HepG2 (cell line): ENCODE measurements around the gene CDNF. TPM values are rescaled to one million over a fixed set of nuclear protein-coding genes. Genes with fewer than 3 reads are reported as not detected.

ENCODE experiments used
- ATF2 ChIP-seq: sonication (generic); formaldehyde crosslinking; IDR thresholded peaks from 2 replicates; pipeline ENCODE4 v1.4.0; 2020; ENCODE audit warnings: missing genetic modification reagents
- CHD4 ChIP-seq: fragments of 200-600 bp; sonication (generic); IDR thresholded peaks from 2 replicates; pipeline ENCODE4 v1.7.0; 2017; ENCODE audit warnings: mild to moderate bottlenecking, low read length, borderline replicate concordance
- GPN1 ChIP-seq: sonication (generic); formaldehyde crosslinking; IDR thresholded peaks from 2 replicates; pipeline ENCODE4 v1.5.1; 2020; ENCODE audit warnings: missing genetic modification reagents, borderline replicate concordance
- GZF1 ChIP-seq: sonication (generic); formaldehyde crosslinking; IDR thresholded peaks from 2 replicates; pipeline ENCODE4 v1.5.1; 2020; ENCODE audit warnings: mild to moderate bottlenecking, missing genetic modification reagents
- NONO ChIP-seq, 2 experiments: fragments of 450-650 bp in 1 of 2; sonication (generic) in 1 of 2; formaldehyde crosslinking in 1 of 2; IDR thresholded peaks in 1 of 2; conservative IDR thresholded peaks in 1 of 2; 2 replicates each; pipeline versions ENCODE4 v1.6.1 to v1.8.0; 2017 to 2022; ENCODE audit warnings: mild to moderate bottlenecking in 1 of 2, missing genetic modification reagents in 1 of 2, moderate library complexity in 1 of 2
- SIX1 ChIP-seq: sonication (generic); formaldehyde crosslinking; IDR thresholded peaks from 2 replicates; pipeline ENCODE4 v1.4.0; 2020; ENCODE audit warnings: missing genetic modification reagents, borderline replicate concordance
- THAP11 ChIP-seq: IDR thresholded peaks from 2 replicates; pipeline ENCODE4 v1.6.1; 2016; ENCODE audit warnings: missing biosample characterization, missing genetic modification reagents
- ZBTB10 ChIP-seq: sonication (generic); formaldehyde crosslinking; IDR thresholded peaks from 2 replicates; pipeline ENCODE4 v1.4.0; 2020; ENCODE audit warnings: missing genetic modification reagents, borderline replicate concordance
- ZFP36L2 ChIP-seq: sonication (generic); formaldehyde crosslinking; IDR thresholded peaks from 2 replicates; pipeline ENCODE4 v1.4.0; 2020; ENCODE audit warnings: missing genetic modification reagents
- ZFY ChIP-seq: sonication (generic); formaldehyde crosslinking; IDR thresholded peaks from 2 replicates; pipeline ENCODE4 v1.4.0; 2020; ENCODE audit warnings: missing genetic modification reagents
- ZNF205 ChIP-seq: IDR thresholded peaks from 2 replicates; pipeline ENCODE4 v1.6.1; 2018; ENCODE audit warnings: missing biosample characterization, missing genetic modification reagents
- ZNF589 ChIP-seq: sonication (generic); formaldehyde crosslinking; conservative IDR thresholded peaks from 2 replicates; pipeline ENCODE4 v1.8.0; 2022; ENCODE audit warnings: mild to moderate bottlenecking, moderate library complexity, missing genetic modification reagents
- ZNF598 ChIP-seq: sonication (generic); formaldehyde crosslinking; IDR thresholded peaks from 2 replicates; pipeline ENCODE4 v1.5.1; 2020; ENCODE audit warnings: mild to moderate bottlenecking, missing genetic modification reagents, borderline replicate concordance
- ZNF782 ChIP-seq: sonication (generic); formaldehyde crosslinking; IDR thresholded peaks from 2 replicates; pipeline ENCODE4 v1.4.0; 2020; ENCODE audit warnings: missing genetic modification reagents, mild to moderate bottlenecking, borderline replicate concordance
- ZNF790 ChIP-seq: sonication (generic); formaldehyde crosslinking; IDR thresholded peaks from 2 replicates; pipeline ENCODE4 v1.8.0; 2022; ENCODE audit warnings: missing genetic modification reagents, mild to moderate bottlenecking, borderline replicate concordance
- ZSCAN25 ChIP-seq: sonication (generic); formaldehyde crosslinking; IDR thresholded peaks from 2 replicates; pipeline ENCODE4 v1.8.0; 2022; ENCODE audit warnings: mild to moderate bottlenecking, missing genetic modification reagents
- polyA plus RNA-seq, 8 experiments: library from polyadenylated mRNA; depleted of rRNA in 3 of 8; stranded (reverse) in 7 of 8; unstranded in 1 of 8; fragments of >200 nt; fragmentation: Illumina TruSeq in 4 of 8; extraction: Trizol in 4 of 8; gene quantifications; 2 replicates each; pipeline versions ENCODE4 v1.2.1 to v1.2.3, GENCODE V29; 2011 to 2016; ENCODE audit warnings: low read depth in 4 of 8, missing spikeins in 1 of 8, mixed read lengths in 1 of 8; ENCODE audit not compliant: insufficient read depth in 1 of 8
- total RNA-seq, 5 experiments: library from RNA; depleted of rRNA; stranded (reverse); fragments of >200 nt; fragmentation: Illumina TruSeq; extraction: Trizol; gene quantifications; 2 replicates each; pipeline ENCODE4 v1.2.3, GENCODE V29; 2016; ENCODE audit warnings: low read depth in 1 of 5
- TF ChIP-seq, protein P1 (sequence below): sonication (generic); formaldehyde crosslinking; IDR thresholded peaks from 2 replicates; pipeline ENCODE4 v1.4.0; 2020; ENCODE audit warnings: missing genetic modification reagents
- TF ChIP-seq, protein P2 (sequence below): sonication (generic); formaldehyde crosslinking; IDR thresholded peaks from 2 replicates; pipeline ENCODE4 v1.4.0; 2020; ENCODE audit warnings: missing genetic modification reagents, mild to moderate bottlenecking, borderline replicate concordance
- TF ChIP-seq, protein P3 (sequence below): sonication (generic); formaldehyde crosslinking; conservative IDR thresholded peaks from 2 replicates; pipeline ENCODE4 v1.4.0; 2020; ENCODE audit warnings: missing genetic modification reagents

CDNF gene
- total and polyA plus RNA-seq, 2 of the 13 experiments (the other 11 are each of a cell fraction or from before 2014, with no cell fraction given) = 0.29 to 0.33 TPM

- TF ChIP-seq SIX1 (no peak), ZFP36L2 (CRISPR knock-in tag) (no peak), ZNF589 (0 out of 2 replicates have a peak, but pooled peaks have one; percentile 73), ATF2 (CRISPR knock-in tag) (0 out of 2 replicates have a peak, but pooled peaks have one; percentile 30), ZSCAN25 (CRISPR knock-in tag) (peak; percentile 58; the same call in 1 of the 2 replicates), ZBTB10 (CRISPR knock-in tag) (no peak), GZF1 (CRISPR knock-in tag) (no peak; the same call in 1 of the 2 replicates), ZNF782 (no peak; the same call in 1 of the 2 replicates), ZFY (peak; percentile 87), GPN1 (CRISPR knock-in tag) (no peak), CHD4 (no peak), THAP11 (CRISPR knock-in tag) (peak; percentile 88), NONO (IDR thresholded peaks at IDR 0.05) (no peak), NONO (CRISPR knock-in tag; conservative IDR thresholded peaks at IDR 0.05) (peak; percentile 27), ZNF598 (CRISPR knock-in tag) (peak; percentile 56; the same call in 1 of the 2 replicates), ZNF205 (CRISPR knock-in tag) (no peak), ZNF790 (CRISPR knock-in tag) (no peak)
- TF ChIP-seq, protein P1, sequence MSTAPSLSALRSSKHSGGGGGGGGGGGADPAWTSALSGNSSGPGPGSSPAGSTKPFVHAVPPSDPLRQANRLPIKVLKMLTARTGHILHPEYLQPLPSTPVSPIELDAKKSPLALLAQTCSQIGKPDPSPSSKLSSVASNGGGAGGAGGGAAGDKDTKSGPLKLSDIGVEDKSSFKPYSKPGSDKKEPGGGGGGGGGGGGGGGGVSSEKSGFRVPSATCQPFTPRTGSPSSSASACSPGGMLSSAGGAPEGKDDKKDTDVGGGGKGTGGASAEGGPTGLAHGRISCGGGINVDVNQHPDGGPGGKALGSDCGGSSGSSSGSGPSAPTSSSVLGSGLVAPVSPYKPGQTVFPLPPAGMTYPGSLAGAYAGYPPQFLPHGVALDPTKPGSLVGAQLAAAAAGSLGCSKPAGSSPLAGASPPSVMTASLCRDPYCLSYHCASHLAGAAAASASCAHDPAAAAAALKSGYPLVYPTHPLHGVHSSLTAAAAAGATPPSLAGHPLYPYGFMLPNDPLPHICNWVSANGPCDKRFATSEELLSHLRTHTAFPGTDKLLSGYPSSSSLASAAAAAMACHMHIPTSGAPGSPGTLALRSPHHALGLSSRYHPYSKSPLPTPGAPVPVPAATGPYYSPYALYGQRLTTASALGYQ (CRISPR knock-in tag) = peak; percentile 59; the same call in 1 of the 2 replicates
- TF ChIP-seq, protein P2, sequence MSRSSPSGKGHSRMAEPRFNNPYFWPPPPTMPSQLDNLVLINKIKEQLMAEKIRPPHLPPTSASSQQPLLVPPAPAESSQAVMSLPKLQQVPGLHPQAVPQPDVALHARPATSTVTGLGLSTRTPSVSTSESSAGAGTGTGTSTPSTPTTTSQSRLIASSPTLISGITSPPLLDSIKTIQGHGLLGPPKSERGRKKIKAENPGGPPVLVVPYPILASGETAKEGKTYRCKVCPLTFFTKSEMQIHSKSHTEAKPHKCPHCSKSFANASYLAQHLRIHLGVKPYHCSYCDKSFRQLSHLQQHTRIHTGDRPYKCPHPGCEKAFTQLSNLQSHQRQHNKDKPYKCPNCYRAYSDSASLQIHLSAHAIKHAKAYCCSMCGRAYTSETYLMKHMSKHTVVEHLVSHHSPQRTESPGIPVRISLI = no peak
- TF ChIP-seq, protein P3, sequence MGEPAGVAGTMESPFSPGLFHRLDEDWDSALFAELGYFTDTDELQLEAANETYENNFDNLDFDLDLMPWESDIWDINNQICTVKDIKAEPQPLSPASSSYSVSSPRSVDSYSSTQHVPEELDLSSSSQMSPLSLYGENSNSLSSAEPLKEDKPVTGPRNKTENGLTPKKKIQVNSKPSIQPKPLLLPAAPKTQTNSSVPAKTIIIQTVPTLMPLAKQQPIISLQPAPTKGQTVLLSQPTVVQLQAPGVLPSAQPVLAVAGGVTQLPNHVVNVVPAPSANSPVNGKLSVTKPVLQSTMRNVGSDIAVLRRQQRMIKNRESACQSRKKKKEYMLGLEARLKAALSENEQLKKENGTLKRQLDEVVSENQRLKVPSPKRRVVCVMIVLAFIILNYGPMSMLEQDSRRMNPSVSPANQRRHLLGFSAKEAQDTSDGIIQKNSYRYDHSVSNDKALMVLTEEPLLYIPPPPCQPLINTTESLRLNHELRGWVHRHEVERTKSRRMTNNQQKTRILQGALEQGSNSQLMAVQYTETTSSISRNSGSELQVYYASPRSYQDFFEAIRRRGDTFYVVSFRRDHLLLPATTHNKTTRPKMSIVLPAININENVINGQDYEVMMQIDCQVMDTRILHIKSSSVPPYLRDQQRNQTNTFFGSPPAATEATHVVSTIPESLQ = no peak
Measured at GRCh38 chr10:14837757-14838581, at the start of gene CDNF, which contains the start of the genes HSPA14 and MSANTD7 (continued).
